Fibroblast of skin of abdomen (primary cell): ENCODE data around the gene ITPKB.
A peak's percentile ranks its signal among the peaks of the same experiment; 100 is the strongest.
"Not testable (repeated sequence)": the region's sequence is repeated elsewhere in the genome, so short reads cannot be mapped to it uniquely, and the experiment has no call there.

Source experiments
- DNase-seq: peaks from one replicate; pipeline ENCODE4 v3.0.0-alpha.2; 2013

Gene ITPKB

DNA sequence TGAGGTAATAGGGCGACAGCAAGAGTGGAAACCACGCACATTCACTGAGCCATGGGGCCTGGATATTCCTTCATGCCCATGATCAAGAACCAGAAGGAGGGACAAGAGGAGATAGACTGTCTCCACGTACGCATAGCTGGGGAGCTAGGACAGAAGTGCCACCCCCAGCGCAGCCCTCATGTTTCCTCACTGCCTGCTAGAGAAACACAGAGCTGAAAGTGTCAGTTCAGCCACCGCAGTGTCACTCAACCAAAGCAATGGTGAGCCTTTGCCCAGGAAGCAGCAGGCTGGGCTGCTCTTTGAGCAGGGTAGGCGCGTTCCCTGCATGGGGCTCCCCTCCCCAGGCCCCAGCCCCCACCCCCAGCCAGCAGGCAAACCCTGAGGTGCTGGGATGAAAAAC, 122.0 kb downstream of the ITPKB start:
- DNase-seq = no peak

GRCh38 chr1:226616636-226617035, 122.4 kb downstream of the ITPKB start:
- DNase-seq = no peak

DNA sequence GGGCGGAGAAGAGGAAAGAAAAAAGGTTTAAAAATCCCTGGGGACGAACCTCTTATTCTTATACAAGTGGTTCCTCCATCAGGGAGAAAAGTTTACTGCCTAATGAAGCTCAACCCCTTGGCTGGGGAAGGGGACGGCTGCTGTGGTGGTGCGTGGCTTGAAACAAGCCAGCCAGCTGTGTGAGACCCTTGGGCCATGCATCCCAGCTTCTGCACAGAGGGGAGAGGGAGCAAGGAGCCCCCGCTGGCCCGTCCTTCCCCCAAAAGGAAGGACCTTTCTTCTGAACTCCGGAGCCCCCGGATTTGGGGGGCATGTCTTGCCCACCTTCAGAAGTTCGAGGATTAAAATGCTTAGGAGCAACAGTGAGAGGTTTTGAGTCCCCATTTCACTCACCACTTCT, 123.2 kb downstream of the ITPKB start:
- no peak for DNase-seq

- not testable (repeated sequence) for DNase-seq
These were observed 127.1 kb downstream of the ITPKB start for GRCh38 chr1:226611980-226612379.

DNA sequence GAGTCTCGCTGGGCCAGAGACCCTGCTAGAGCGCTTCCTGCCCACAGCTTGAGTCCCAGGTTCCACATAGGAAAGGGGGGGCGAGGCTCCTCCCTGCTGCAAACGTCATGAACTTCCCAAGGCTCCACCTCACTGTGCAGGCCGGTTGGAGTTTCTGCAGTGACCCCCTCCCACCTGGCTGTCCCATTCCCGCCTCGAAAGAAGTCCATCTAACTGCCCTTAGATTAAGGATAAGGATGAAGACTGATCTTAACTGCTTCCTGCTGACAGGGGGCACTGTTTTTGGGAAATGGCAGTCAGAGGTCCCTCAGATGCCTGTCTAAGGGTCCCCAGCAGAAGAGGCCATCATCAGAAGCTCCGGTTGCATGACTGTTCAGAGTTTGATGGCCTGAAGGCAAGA, 127.8 kb downstream of the ITPKB start:
- no peak for DNase-seq

DNA sequence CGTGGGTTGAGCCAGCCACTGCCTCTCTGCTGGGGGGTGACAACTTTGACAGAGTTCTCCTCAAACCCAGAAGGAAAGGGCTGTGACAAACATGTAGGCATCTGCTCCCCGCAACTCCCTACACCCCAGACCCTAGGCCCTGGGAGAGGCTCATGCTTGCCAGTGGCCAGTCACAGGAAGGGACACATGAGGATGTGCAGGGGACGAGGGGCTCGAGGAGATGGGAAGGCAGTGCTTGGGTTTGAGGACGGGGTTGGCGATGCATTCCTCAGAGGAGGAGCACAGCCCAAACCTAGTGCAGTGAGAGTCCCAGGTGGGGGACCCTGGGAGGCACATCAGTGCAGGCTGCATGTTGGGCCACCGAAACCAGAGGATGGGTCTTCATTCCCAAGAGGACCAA, 128.4 kb downstream of the ITPKB start:
- no peak for DNase-seq

DNA sequence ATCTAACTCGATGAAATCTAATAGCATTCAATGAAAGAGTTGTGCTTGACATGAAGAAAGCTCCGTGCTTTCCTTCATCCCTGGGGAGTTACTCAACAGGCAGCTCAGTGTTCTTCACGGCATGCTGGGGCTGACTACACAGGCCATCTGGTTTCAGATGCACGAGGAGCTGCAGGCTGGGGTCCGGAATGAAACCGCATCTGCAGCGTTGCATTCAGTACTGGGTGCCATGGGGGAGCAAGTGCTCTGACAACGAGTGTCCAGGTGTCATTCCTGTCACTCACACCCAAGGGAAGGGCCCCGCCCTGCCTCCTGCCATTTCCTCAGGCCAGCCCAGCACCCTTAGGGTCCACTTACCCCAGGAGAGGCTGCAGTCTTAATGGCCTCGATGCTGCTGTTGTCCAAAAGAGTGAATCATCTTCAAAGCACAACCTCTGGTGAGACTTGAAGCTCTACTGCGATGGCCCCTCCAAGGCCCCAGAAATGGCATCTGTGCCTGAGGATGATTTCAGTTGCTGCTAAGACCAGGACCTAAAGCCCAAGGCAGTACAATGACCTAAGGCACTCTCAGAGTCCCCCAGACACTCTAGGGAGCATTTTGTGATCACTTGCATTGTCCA, 129.1 kb downstream of the ITPKB start:
- DNase-seq = peak; percentile 34

GRCh38 chr1:226608699-226609505, 130.2 kb downstream of the ITPKB start:
- DNase-seq = peak; percentile 39

DNA sequence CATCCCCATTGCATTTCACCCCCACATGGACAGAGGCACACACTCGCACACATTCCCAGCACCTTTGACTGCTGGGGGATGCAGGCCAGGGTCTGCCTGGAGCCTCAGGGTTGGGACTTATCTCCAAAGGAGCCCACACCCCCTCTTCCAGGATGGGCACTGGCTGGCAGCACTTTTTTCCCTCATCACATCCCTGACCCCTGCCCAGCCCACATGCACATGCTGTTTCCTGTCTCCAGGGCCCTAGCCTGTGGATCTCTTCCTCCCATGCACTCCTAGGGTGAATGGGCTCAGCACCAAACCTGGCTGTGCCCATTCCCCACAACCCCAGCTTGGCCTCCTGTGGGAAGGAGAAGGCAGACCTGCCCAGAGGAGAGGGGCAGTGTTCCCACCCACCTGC, 131.3 kb downstream of the ITPKB start:
- DNase-seq = no peak

- no peak for DNase-seq
These were observed 131.8 kb downstream of the ITPKB start for GRCh38 chr1:226607268-226607660.

DNA sequence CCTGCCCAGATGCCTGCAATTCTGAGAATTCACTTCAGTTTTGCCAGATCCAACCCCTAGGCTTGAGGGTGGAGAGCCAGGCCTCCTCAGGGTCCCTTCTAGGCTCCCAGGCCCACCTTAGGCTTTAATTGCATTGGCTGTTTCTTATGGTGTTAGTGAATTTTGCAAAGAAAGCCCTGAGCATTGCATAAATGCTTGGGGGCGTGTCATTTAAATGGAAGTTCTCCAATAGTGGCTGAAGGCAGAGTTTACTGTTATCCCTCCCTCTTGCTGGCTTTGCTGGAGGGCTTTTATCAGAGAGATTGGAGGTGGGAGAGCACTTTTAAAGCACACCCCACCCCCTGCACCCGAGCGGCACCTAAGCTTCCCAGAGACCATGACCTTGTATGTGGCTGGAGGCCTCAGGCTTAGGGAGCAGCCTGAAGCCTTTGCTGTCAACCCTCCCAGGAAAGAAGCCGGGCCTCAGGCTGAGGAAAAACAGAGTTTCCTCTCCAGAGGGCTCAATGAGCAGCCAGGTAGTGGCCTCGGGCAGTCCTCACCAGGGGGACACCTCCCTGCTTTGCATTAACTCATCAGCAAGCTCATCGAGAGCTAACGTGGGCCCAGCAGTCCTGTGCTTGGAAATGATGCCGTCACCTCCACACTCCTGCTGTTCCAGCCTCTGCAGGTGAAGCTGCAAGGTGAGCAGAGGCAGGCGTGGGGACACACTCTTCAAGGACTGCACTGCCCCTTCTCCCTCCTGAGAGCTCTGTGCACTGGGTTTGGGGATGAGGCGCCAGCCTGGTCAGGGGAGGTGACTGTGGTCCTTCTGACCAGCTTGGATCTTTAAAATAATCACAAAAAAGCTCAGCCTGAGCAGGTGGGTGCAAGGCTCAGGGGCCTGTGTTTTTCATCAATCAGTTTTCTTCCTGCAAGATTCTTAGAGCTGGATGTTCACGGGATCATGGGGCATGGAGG, 132.5 kb downstream of the ITPKB start:
- DNase-seq = no peak

DNA sequence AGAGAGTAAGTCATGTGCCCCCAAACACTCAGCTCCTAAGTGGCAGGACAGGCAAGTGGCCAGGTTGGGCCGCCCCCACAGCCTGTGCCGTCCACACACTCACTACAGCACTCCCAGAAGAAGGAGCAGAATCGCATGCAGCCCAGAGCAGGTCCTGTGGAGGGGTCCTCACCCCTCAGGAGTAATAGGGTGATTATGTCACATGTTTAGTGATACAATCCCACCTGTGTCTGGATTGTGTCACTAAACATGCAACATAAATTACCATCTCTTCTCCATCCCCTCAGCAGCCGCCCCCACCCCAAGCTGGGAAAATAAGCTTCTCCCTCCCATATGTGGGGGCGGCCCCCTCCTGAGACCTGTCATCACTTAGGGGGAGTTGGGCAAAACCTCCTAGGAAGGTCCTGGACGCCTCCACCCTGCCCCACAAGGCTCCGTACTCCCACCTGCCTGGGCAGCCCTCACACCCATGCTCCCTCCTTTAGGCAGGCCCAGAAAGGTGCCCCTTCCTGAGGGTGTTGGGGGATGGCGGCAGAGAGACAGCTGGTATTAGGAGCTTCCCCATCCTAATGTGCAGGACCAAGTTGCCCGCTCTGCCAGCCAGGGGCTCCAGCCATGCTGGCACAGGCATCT, 133.6 kb downstream of the ITPKB start:
- no peak for DNase-seq

- DNase-seq = no peak
These were observed 134.3 kb downstream of the ITPKB start for GRCh38 chr1:226604560-226605317.

DNA sequence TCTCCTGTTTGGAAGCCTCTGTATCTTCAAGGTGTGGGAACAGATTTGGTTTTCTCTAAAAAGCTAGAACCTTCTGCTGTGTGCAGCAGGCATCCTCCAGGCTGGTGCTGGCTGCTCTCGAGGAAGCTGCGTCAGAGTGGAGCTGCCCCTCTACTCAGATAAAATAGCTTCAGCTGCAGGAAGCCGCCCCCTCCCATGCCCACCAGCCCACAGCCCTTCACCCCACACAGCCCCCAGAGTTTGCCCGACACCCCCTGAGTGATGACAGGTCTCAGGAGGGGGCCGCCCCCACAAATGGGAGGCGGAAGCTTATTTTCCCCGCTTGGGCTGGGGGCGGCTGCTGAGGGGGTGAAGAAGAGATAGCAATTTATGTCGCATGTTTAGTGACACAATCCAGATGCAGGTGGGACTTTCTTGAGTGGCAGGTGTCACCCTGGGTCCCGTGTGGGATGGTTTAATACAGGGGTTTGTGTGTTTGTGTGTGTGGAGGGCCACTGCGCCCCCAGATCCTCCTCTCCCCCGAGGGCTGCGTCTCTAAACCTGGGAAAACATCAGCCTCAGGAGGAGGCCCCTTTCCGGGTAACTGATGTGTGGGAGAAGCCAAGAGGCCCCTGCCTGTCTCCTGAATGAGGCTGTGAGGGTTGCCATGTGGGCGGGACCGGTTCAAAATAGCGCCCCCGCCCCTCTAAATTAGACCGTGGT, 135.1 kb downstream of the ITPKB start:
- no peak for DNase-seq

DNA sequence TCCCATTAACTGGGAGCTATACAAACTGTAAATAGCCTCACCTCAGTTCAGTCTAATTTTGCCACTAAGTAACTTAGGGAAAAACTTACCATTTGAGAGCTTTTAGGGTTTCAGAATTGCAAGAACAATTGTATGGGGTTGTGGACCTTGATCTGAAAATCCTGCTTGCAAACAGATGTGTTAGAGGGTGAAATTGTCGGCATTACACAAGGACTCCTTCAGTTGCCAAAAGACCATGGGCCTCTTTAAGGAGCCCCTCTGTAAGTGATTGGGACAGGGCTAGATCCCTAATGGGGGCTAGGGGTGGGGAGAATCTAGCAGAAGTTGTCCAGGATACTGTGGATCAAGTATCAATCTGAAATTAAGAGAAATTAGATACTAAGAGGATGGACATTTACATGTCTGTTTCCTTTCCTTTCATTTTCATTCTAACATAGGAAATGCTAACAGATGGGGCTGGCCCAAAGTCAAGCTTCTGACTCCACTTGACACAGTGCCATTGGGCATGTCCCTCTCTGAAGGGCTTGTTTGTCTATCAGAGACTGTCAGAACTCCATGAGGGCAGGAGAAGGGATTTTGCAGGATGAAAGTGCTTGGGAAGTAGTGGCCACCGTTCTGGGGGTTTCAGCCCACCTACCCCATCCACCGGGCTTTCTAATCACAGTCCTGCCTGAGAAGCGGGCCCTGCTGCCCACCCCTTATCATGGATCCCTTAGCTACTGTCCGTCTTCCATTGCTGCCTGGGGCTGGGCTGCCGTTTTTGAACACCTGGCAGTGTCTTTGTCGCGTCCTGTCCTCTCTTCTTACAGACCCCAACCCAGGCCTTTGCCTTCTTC, 135.8 kb downstream of the ITPKB start:
- peak; percentile 65 for DNase-seq

GRCh38 chr1:226602186-226603021, 136.7 kb downstream of the ITPKB start:
- peak; percentile 78 for DNase-seq

GRCh38 chr1:226601456-226601855, 137.6 kb downstream of the ITPKB start:
- DNase-seq = no peak

- no peak for DNase-seq
These were observed 138.8 kb downstream of the ITPKB start for GRCh38 chr1:226600254-226600653.

- DNase-seq = no peak
These were observed 139.3 kb downstream of the ITPKB start for GRCh38 chr1:226599636-226600238.
